ENCODE results near the gene LYRM4.

LYRM4 gene

DNA sequence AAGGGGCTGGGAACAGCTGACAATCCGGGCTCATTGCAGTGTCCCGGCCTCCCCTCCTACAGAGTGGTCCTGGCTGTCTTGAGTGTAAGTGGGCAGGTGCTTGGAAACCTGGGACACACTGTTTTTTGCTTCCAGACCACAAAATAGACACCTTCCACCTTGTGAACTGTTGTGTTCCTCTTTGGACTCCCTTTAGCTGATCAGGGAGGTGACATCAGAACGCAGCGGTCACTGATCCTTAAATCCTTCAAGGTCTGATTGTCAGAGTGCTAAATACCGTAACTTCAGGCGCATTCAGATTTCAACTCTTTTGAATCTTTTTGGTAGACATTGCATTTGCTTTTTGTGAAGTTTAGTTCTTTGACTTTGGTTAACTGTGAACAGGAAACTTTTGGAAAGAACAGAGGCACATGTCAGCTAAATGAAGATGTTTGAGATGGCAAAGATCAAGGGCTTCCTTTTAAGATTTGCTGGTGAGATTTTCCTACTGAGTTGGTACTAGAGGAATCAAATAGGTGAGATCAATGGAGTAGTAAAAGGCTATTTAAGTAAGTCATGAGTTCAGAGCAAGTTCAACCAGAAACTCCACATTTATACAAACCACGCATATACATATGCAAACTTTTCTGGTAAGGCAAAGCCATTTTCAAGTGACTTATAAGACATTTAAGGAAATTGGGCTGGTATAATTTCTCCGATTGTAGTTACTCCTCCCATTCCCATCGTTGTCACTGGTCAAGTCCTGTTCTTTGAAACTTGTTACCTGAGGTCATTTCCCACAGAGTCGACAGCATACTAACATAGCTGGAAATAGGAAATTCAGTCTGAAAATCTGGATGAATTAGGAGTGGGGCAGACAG lies 169.3 kb downstream of the LYRM4 start:
- no peak for DNase-seq

GRCh38 chr6:5090603-5091002 lies 170.1 kb downstream of the LYRM4 start:
- no peak for DNase-seq

DNA sequence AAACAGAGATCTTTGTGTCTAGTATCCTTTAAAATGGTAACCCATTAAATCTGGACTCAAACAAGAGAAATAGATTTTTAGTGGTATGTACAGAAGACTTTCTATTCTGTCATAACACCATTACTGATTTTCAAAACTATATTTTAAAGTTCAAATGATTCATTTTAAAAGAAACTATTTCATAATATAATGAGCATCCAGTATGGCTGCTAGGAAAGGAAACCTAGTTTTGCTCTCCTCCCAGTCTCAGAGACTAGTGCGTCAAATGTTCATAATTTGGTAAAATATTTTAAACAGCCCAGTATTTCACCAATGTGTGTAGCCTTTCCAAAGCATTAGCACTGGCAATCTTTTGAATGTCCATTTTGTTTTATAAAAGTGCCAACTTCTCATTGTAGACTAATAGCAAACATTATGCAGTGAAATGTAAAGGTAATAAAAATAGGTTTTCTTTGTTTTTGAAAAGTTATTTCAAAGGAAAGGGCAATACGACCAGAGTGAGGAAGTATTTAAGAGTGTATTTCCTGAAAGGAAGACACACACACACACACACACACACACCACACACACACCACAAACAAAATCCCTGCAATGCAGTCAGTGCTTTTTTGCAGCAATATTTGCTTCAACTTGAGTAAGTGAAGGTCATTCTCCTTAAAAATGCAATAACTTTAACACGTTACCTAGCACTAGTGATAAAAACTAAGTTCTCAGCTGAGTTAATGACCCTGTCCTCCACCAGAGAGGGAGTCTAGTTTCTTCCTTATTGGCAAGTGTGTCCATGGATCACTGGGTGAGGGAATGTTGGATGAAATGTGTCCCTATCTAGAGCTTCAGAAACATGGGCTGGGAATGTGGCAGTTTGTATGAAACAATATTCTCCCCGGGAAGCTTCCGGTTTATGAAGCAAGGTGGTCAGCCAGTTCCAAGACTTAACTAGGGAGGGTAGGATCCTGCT lies 171.0 kb downstream of the LYRM4 start:
- no peak for DNase-seq

- no peak for DNase-seq
Measured at GRCh38 chr6:5088780-5089179, 172.0 kb downstream of the LYRM4 start.

DNA sequence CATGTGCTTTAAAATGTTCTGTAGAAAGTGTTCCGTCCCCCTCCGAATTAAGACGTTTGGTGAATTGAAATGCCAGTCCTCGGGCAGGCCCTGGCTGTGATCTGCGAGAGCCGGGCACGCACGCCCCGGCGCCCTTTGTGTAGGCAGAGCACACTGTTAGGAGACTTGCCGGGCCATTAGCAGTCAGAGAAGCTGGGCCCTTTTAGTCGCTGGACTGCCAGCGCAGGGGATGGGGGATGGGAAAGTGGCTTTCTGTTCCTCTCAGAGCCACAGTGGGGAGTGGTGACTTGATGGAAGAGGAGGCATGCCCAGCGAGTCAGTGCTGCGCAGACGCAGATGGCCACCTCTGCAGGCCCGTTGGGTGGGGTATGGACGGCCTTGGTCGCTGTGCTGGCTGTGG lies 173.4 kb downstream of the LYRM4 start:
- peak; percentile 63 to 70 for DNase-seq

GRCh38 chr6:5086294-5086890 lies 174.4 kb downstream of the LYRM4 start:
- DNase-seq = no peak

GRCh38 chr6:5085648-5086293 lies 175.0 kb downstream of the LYRM4 start:
- no peak for DNase-seq

DNA sequence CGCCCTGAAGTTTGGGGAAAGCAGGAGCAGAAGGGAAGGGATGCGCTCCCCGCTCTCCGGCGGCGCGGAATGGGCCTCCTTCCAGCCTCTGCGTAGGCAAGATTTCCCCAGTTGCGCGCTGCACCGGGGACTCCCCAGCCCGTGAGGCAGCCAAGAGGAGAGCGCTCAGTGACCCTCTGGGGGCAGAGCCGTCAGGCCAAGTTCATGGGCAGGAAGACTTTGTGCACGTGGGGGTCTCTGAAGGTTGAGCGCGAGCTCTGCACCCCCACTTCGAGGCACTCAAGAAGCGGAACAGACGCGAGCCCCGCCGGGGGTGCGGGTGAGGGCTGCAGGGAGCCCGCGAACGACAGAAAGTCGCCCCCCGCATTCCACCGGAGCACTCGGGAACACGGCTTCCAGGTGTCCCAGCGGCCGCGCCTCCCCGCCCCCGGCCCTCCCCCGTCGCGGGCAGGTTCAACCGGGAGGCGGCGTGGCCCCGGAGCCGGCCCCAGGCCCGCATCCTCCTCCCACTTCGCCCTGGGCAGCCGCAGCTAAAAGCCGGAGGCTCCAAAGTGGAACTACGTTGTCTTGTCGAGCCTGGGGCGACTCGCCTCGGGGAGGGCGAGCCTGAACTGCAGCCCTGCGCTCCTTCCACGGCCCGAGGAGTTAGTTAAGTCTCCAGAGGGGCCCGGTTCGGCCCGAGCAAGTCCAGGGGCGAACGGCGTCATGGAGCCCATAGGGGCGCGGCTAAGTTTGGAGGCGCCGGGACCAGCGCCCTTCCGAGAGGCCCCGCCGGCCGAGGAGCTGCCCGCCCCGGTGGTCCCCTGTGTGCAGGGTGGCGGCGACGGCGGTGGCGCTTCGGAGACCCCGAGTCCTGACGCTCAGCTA lies 175.7 kb downstream of the LYRM4 start, which contains the start of gene PPP1R3G:
TSS of gene PPP1R3G (plus strand) at position 561 of the 867 bp plus-strand sequence. CDS start at position 706, 145 bp downstream.
- DNase-seq = peak; percentile 49 to 51

GRCh38 chr6:5084360-5084780 lies 176.4 kb downstream of the LYRM4 start:
- no peak for DNase-seq

DNA sequence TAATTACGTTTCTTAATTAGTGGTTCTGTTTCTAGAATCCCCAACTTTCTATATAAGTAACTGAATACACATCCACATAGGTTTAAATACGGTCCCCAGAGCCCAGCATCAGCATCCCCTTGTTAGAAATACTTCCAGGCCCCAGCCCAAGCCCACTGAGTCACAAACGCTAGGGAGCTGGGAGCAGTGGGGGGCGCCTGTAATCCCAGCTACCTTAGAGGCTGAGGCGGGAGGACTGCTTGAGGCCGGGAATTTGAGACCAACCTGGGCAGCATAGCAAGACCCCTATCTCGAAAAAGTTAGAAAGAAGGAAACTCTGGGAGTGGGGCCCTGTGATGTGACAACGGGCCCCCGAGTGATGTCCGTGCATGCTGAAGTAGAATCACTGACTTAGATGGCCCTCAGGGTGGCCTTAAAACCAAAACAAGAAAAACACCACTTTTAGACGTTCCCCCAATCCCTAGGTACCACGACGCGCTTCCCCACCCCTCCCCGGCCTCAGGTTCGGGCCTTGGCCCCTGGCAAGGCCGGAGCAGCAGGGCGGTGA lies 176.9 kb downstream of the LYRM4 start:
- no peak for DNase-seq

DNA sequence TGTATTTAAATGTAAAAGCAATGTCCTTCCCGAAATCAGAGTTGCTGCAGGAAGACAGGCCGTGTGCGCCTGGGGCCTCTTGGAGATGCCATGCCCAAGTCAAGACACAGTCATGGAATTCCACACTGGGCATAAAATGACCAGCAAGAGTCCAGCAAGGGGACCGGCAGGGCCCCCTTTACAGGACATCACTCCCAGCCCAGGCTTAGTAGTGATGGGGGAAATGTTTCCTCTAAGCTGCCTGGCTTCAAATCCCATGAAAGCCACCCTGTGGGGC lies 177.5 kb downstream of the LYRM4 start:
- DNase-seq = no peak

- DNase-seq = peak; percentile 71 to 87
Measured at GRCh38 chr6:5082487-5083306, 178.1 kb downstream of the LYRM4 start.

DNA sequence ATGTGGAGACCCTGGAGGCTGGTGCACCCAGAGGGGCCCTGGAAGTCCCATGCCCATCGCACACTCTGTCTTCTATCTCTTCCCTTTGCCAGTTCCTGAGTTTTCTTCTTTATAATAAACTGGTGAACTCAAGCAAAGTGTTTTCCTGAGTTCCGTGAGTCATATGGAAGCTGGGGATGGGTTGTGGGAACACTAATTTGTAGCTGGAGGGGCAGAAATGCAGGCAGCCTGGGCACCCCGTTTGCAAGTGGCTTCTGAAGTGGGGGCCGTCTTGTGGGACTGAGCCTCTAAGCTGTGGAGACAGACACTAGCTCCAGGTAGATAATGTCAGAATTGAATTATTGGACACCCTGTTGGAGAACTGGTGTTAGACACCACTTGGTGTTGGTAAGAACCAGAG lies 178.8 kb downstream of the LYRM4 start:
- DNase-seq = no peak

DNA sequence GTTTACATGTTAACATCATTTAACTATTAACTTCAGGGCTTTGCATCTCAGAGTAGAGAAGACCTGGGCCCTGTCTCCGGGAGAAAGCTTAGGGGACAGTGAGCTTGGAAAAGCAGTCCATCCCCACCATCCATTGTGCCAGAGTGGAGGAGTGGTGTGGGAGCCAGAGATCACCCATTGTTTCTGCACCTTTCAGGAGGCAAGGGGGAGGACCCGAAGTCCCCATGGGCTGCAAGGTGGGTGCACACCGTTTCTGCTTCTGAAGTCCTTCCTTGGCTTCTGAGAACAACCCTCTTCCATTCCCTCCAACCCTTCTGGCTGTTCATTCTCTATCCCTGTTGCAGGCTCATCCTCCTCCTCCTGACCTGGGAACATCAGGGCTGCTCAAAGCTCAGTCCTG lies 179.6 kb downstream of the LYRM4 start:
- no peak for DNase-seq

DNA sequence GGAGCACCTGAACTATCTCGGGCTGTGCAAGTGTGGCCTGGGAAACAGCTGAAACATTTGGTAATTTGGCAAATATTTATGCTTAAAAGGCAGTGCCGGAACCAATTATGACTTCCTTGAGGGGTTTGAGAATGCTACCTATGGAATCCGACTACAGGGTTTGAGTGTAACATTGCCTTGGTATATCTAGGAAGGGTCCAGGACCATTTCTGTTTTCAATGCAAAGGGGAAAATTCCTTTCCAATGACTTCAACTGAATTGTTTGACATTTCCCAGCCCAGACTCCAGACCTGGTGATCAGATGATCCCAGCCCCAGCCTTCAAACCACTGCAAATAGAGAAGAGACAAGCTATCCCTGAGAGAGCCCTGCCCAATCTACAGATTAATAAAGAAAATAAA lies 180.2 kb downstream of the LYRM4 start:
- no peak for DNase-seq

- DNase-seq = no peak
Measured at GRCh38 chr6:5079692-5080091, 181.1 kb downstream of the LYRM4 start.

DNA sequence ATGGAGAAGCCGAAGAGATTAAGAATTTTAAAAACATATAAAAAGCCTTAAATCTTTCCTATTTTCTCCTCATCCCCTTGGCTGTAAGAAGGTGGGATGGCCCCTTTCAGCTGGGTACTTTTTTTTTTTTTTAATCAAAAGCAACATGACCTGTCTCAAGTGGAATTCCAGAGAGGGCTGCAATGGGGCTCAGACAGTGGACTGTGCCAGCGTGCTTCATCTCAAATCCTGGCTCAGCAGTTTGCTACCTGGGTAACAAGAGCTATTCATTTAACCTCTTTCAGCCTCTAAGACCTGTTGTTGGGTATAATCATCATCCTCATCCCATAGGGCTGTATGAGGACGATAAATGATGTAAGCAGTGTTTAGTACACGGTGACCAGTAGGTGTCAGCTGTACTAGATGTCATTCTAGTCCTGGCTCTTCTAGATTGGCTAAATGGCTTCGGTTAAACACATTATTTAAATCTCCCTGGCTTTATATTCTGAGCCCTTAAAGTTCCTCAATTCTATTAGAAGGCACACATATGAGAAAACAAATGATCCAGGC lies 182.6 kb downstream of the LYRM4 start:
- DNase-seq = no peak

DNA sequence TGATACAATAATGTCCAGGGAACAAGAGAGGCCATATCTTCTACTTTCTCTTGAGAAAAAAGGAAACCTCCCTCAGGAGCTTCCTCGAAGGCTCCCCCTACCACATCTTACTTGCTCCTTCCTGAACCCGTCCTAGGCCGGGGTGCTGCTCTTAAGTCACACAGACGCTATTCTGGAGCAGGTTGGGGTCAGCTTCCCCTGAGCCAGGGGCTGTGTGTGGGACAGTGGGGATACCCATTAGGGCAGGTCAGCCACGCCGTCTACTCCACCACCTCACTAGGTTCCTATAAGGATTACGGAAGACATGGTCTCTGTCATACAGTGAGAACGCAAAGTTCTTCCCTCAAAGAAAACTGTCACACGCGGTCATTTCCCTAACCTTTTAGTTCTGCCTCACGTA lies 183.8 kb downstream of the LYRM4 start:
- no peak for DNase-seq

DNA sequence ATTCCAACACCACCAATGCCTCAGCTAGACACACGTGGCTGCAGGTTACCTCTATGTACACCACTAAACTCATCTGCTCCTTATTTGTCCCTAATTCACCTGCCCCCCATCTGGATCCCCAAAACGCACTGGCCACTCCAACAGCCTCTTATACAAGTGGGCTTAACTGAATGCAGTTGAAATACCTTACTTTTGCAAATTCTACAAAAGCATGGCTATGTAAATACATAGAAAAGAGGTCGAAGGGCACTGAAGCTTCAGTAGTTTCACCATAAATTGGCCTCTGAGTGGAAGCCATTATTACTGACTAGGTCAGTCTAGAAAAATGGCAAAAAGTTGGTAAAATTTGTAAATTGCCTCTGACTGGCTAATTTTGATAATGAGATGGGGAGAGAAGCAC lies 186.8 kb downstream of the LYRM4 start:
- DNase-seq = no peak

- no peak for DNase-seq
Measured at GRCh38 chr6:5072440-5072839, 188.3 kb downstream of the LYRM4 start.
